ENCODE measurements around the gene LACC1.

LACC1 gene

GRCh38 chr13:43879755-43880181 is at the start of gene LACC1:
Gene LACC1, plus strand, starts transcription at chr13:43879904. Its CDS starts 1,082 bp downstream, at chr13:43880986.
- DNase-seq, result no peak

GRCh38 chr13:43830497-43830881 is 49.2 kb upstream of the LACC1 start:
- DNase-seq, result no peak

GRCh38 chr13:43831088-43831487 is 48.6 kb upstream of the LACC1 start:
- no peak for DNase-seq

- no peak for DNase-seq
Measured at GRCh38 chr13:43835701-43836100, 44.0 kb upstream of the LACC1 start.

- no peak for DNase-seq
Measured at GRCh38 chr13:43838909-43839308, 40.8 kb upstream of the LACC1 start.

- no peak for DNase-seq
Measured at GRCh38 chr13:43846496-43847158, 33.1 kb upstream of the LACC1 start.

- no peak for DNase-seq
Measured at GRCh38 chr13:43848001-43848649, 31.6 kb upstream of the LACC1 start.

GRCh38 chr13:43850873-43851272 is 28.8 kb upstream of the LACC1 start:
- DNase-seq, result no peak

GRCh38 chr13:43852923-43853404 is 26.7 kb upstream of the LACC1 start:
- no peak for DNase-seq

- DNase-seq, result no peak
Measured at GRCh38 chr13:43861863-43862262, 17.8 kb upstream of the LACC1 start.

GRCh38 chr13:43864921-43865320 is 14.8 kb upstream of the LACC1 start:
- no peak for DNase-seq

GRCh38 chr13:43865892-43866291 is 13.8 kb upstream of the LACC1 start:
- DNase-seq, result no peak

GRCh38 chr13:43872181-43872580 is 7.5 kb upstream of the LACC1 start:
- no peak for DNase-seq

- no peak for DNase-seq
Measured at GRCh38 chr13:43874504-43875092, 5.1 kb upstream of the LACC1 start.

- no peak for DNase-seq
Measured at GRCh38 chr13:43876366-43876765, 3.3 kb upstream of the LACC1 start.

GRCh38 chr13:43877326-43877725 is 2.4 kb upstream of the LACC1 start:
- no peak for DNase-seq

GRCh38 chr13:43877766-43878165 is 1.9 kb upstream of the LACC1 start:
- DNase-seq, result no peak

GRCh38 chr13:43878892-43879754 is 581 bp upstream of the LACC1 start, which contains the start of gene CCDC122:
Gene CCDC122, minus strand, starts transcription at chr13:43879740. Its CDS starts 10,364 bp downstream, at chr13:43869376.
- peak; percentile 88 for DNase-seq

- no peak for DNase-seq
Measured at GRCh38 chr13:43880214-43880855, 631 bp downstream of the LACC1 start.

- no peak for DNase-seq
Measured at GRCh38 chr13:43880926-43881325, 1.2 kb downstream of the LACC1 start.

- no peak for DNase-seq
Measured at GRCh38 chr13:43881580-43881979, 1.9 kb downstream of the LACC1 start.

- no peak for DNase-seq
Measured at GRCh38 chr13:43883631-43884030, 3.9 kb downstream of the LACC1 start.

GRCh38 chr13:43884222-43884621 is 4.5 kb downstream of the LACC1 start:
- DNase-seq, result no peak

All from right hindlimb (tissue), 1 donor.